ENCODE data around the gene OGT.
"Not testable (repeated sequence)": the region's sequence is repeated elsewhere in the genome, so short reads cannot be mapped to it uniquely, and the experiment has no call there.

Gene OGT

DNA sequence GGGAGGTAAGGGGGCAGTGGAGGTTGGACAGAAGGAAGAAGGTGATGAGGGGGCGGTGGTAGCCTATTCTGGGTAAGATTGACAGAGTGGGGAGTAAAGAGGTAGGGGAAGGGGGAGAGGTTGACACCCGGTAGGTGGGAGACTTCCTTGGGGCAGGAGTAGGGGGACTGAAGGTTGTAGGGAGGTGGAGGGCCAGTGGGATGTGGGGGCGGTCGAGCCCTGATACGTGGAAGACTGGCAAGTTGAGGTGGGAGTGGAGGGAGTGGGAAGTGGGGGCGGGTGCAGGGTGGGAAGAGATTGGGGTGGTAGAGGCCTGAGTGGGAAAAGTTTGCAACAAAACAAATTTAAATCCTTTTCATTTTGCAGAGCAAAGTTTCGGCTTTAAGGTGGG lies 47.1 kb downstream of the OGT start:
- TF ChIP-seq, protein P1, sequence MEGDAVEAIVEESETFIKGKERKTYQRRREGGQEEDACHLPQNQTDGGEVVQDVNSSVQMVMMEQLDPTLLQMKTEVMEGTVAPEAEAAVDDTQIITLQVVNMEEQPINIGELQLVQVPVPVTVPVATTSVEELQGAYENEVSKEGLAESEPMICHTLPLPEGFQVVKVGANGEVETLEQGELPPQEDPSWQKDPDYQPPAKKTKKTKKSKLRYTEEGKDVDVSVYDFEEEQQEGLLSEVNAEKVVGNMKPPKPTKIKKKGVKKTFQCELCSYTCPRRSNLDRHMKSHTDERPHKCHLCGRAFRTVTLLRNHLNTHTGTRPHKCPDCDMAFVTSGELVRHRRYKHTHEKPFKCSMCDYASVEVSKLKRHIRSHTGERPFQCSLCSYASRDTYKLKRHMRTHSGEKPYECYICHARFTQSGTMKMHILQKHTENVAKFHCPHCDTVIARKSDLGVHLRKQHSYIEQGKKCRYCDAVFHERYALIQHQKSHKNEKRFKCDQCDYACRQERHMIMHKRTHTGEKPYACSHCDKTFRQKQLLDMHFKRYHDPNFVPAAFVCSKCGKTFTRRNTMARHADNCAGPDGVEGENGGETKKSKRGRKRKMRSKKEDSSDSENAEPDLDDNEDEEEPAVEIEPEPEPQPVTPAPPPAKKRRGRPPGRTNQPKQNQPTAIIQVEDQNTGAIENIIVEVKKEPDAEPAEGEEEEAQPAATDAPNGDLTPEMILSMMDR (IDR thresholded peaks at IDR 0.05; ENCODE audit: unreplicated experiment in 3 of 3) = no peak
- no peaks in the 10 kb centered on the region for H3K4me1 Mint-ChIP-seq
- H3K27me3 Mint-ChIP-seq (ENCODE audit: low read depth) = no peaks in the 10 kb centered on the region
- H3K9me3 Mint-ChIP-seq = peaks cover 2% of the 10 kb centered on the region
- H3K4me3 Mint-ChIP-seq = no peak overlapping the region
- peaks cover 39% of the 10 kb centered on the region for H3K36me3 Mint-ChIP-seq (ENCODE audit: low read depth)
- no peak overlapping the region for H3K27ac Mint-ChIP-seq

DNA sequence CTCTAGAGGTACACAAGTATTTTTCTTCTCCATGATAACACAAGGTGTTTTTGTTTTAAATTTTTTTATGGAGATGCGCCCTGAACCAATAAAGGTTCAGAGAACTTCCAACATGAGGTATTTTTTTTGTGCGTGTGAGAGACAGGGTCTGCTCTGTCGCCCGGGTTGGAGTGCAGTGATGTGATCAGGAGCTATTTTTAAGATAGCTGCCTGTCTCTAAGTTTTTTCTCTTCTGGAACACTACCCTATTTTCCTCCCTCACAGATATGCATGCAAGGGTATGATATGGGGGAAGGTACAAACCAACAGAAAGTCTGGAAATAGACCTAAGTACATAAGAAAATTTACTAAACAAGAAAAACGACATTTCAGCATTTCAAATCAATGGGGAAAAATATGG lies 48.3 kb downstream of the OGT start:
- Mint-ChIP-seq H3K36me3 (ENCODE audit: low read depth) (peaks cover 33% of the 10 kb centered on the region), H3K9me3 (peaks cover 2% of the 10 kb centered on the region), H3K4me3 (no peak overlapping the region), H3K27ac (no peak overlapping the region), H3K27me3 (ENCODE audit: low read depth) (no peaks in the 10 kb centered on the region), H3K4me1 (no peaks in the 10 kb centered on the region)
- TF ChIP-seq, protein P1 (IDR thresholded peaks at IDR 0.05; ENCODE audit: unreplicated experiment in 3 of 3) = no peak

DNA sequence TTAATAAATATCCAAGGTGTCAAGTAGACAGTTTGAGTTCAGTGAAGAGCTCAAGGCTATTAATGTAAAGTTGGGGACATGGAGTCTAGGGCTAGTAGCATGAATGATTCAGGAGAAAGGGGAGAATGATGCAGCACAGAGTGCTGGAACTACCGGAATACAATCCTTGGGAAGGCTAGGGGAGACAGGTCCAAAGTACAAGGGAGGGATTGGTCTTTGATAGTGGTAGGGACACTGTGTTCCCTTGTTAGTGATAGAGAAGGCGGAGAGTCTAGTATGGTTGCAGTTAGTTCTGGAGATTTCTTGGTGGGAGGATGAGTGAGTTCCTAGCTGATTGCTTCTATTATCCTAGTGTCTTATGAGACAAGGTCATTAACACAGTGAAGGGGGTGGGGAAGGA lies 54.0 kb downstream of the OGT start:
- no peaks in the 10 kb centered on the region for H3K27me3 Mint-ChIP-seq (ENCODE audit: low read depth)
- no peak overlapping the region for H3K27ac Mint-ChIP-seq
- H3K4me3 Mint-ChIP-seq = no peak overlapping the region

DNA sequence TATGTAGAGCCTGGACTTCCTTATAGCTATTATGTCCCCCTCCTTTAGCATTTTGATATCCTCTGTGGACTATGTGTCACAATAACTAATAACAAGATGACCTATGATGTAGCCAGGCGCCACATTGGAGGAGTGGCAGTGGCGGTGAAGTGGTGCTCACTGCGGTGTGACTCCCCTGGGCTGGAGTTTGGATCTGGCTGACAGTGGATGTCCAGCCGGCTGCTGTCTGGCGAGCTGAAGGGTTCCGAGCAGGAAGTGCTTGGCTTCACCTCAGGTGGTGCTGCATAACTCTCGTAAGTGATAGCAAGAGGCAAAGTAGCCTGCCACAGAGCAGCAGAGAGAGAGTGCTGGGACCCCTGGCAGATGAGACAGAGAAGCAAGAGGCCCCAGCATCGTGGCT lies 60.3 kb downstream of the OGT start:
- not testable (repeated sequence) for H3K27me3 Mint-ChIP-seq (ENCODE audit: low read depth); H3K27ac Mint-ChIP-seq; H3K36me3 Mint-ChIP-seq (ENCODE audit: low read depth); H3K9me3 Mint-ChIP-seq; H3K4me1 Mint-ChIP-seq; H3K4me3 Mint-ChIP-seq

More for the DNA sequence above, 54.0 kb downstream of the OGT start:
- H3K9me3 Mint-ChIP-seq = no peaks in the 10 kb centered on the region
- peaks cover 12% of the 10 kb centered on the region for H3K36me3 Mint-ChIP-seq (ENCODE audit: low read depth)
- TF ChIP-seq, protein P1 (IDR thresholded peaks at IDR 0.05; ENCODE audit: unreplicated experiment in 3 of 3) = no peak
- no peaks in the 10 kb centered on the region for H3K4me1 Mint-ChIP-seq

DNA sequence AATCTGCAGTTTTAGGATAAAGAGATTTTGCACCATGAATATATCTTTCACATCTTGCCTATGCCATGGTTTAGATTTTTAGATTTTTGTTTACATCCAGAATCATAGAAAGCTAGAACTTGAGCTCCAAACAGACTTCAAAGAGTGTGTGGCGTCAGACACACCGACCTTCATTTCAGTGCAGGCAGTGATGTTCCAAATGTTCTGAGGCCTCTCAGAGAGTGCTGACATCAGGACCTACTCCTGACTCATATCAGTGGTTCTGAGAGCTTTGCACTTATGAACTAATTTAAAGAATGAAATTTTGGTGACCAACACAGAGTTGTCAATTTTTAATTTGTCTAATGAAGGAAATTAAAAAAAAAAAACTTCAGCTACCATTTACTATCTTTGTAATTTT lies 67.1 kb downstream of the OGT start:
- H3K4me3 Mint-ChIP-seq = no peak overlapping the region
- H3K36me3 Mint-ChIP-seq (ENCODE audit: low read depth) = peaks cover 58% of the 10 kb centered on the region
- TF ChIP-seq, protein P1 (IDR thresholded peaks at IDR 0.05; ENCODE audit: unreplicated experiment in 3 of 3) = no peak
- H3K27me3 Mint-ChIP-seq (ENCODE audit: low read depth) = no peaks in the 10 kb centered on the region
- no peaks in the 10 kb centered on the region for H3K4me1 Mint-ChIP-seq
- no peak overlapping the region for H3K27ac Mint-ChIP-seq
- H3K9me3 Mint-ChIP-seq = peaks cover 29% of the 10 kb centered on the region

DNA sequence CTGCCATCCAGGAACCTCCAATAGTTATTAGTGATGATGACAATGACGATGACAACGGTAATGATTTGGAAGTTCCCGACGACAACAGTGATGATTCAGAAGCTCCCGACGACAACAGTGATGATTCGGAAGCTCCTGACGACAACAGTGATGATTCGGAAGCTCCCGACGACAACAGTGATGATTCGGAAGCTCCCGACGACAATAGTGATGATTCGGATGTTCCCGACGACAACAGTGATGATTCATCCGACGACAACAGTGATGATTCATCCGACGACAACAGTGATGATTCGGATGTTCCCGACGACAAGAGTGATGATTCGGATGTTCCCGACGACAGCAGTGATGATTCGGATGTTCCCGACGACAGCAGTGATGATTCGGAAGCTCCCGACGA lies 70.7 kb downstream of the OGT start:
- peaks cover 36% of the 10 kb centered on the region for H3K9me3 Mint-ChIP-seq
- H3K27me3 Mint-ChIP-seq (ENCODE audit: low read depth) = no peaks in the 10 kb centered on the region

More for the DNA sequence above, 70.7 kb downstream of the OGT start:
- no peak overlapping the region for H3K27ac Mint-ChIP-seq
- H3K4me3 Mint-ChIP-seq = no peak overlapping the region
- TF ChIP-seq, protein P1 (IDR thresholded peaks at IDR 0.05; ENCODE audit: unreplicated experiment in 3 of 3) = no peak
- H3K36me3 Mint-ChIP-seq (ENCODE audit: low read depth) = peaks cover 70% of the 10 kb centered on the region
- no peaks in the 10 kb centered on the region for H3K4me1 Mint-ChIP-seq

Data from nephron (organoid).